Thyroid gland (tissue), 4 donors: ENCODE results near the gene STOM. TPM values are rescaled to one million over a fixed set of nuclear protein-coding genes. Genes with fewer than 3 reads are reported as not detected.

ENCODE experiments used
- DNase-seq, 2 donors: peaks; one replicate each; pipeline ENCODE4 v3.0.0-alpha.2; 2019
- H3K27ac ChIP-seq, 3 donors: fragments of 200-600 bp; sonication (generic); 1 replicate in 2 of 3; 2 replicates in 1 of 3; pipeline ENCODE4 v1.5.1; 2016 to 2019; ENCODE audit warnings: mild to moderate bottlenecking in 1 of 3, moderate library complexity in 1 of 3
- H3K27me3 ChIP-seq: fragments of 200-600 bp; sonication (generic); one replicate; pipeline ENCODE4 v1.5.1; 2019
- H3K36me3 ChIP-seq, 2 donors: fragments of 200-600 bp; sonication (generic); one replicate each; pipeline ENCODE4 v1.5.1; 2016 to 2019
- H3K4me1 ChIP-seq, 2 donors: fragments of 200-600 bp; sonication (generic); one replicate each; pipeline ENCODE4 v1.5.1; 2017 to 2019
- H3K4me3 ChIP-seq, 3 donors: fragments of 200-600 bp; sonication (generic); replicated peaks in 1 of 3; 1 replicate in 2 of 3; 2 replicates in 1 of 3; pipeline ENCODE4 v1.5.1; 2016; ENCODE audit warnings: mild to moderate bottlenecking in 1 of 3
- H3K9me3 ChIP-seq: fragments of 200-600 bp; sonication (generic); one replicate; pipeline ENCODE4 v1.5.1; 2017
- CTCF ChIP-seq, 6 experiments: fragments of 200-600 bp in 3 of 6; fragments of 450-650 bp in 3 of 6; sonication (generic) in 3 of 6; IDR thresholded peaks; one replicate each; pipeline ENCODE4 v1.5.1; 2016 to 2019; ENCODE audit warnings: antibody characterized with exemption in 6 of 6, mild to moderate bottlenecking in 2 of 6, inconsistent platforms in 1 of 6, moderate library complexity in 1 of 6
- POLR2A ChIP-seq, 2 donors: fragments of 450-650 bp; IDR thresholded peaks; one replicate each; pipeline ENCODE4 v1.6.1; 2017; ENCODE audit warnings: antibody characterized with exemption in 2 of 2, mild to moderate bottlenecking in 2 of 2, moderate library complexity in 1 of 2
- WGBS, 2 donors: methylation state at CpG; one replicate each; pipeline ENCODE4 v1.1.5; 2017; 5-methylcytosine and 5-hydroxymethylcytosine counted together
- intact Hi-C: fragments of 100-400 bp; cut with DNase I; formaldehyde crosslinking; loops from one replicate; pipeline ENCODE4 v1.15.1; 2023
- total RNA-seq, 4 donors: library from RNA; depleted of rRNA; stranded (reverse); fragments of >200 nt; gene quantifications; one replicate each; pipeline ENCODE4 v1.2.3, GENCODE V29; 2016

Gene STOM
- total RNA-seq, 4 donors from 2014 or later, result 104 to 275 (median 142) TPM

- Histone ChIP-seq H3K36me3 (peaks cover 41 to 55% of the 10 kb centered on the region in 2 donors), H3K27ac (peak overlapping the region in 2 of 3 donors; percentile 6 to 57), H3K4me1 (peaks cover 0 to 3% of the 10 kb centered on the region in 2 donors), H3K4me3 (no peak overlapping the region), H3K9me3 (no peaks in the 10 kb centered on the region), H3K27me3 (no peaks in the 10 kb centered on the region)
- intact Hi-C loops, result no loop called here
- TF ChIP-seq POLR2A (IDR thresholded peaks at IDR 0.05) (no peak), CTCF (IDR thresholded peaks at IDR 0.05) (peak in 1 of 6 experiments; percentile 10)
- DNase-seq, result no peak
- WGBS, 2 donors, result 74 to 77% methylated on average over 14 of the region's 14 CpGs
Observed at GRCh38 chr9:121331992-121332685, 37.9 kb downstream of the STOM start.

GRCh38 chr9:121331549-121331948, 38.5 kb downstream of the STOM start:
- H3K36me3 ChIP-seq, result peaks cover 47 to 60% of the 10 kb centered on the region in 2 donors
- no peak for TF ChIP-seq CTCF (IDR thresholded peaks at IDR 0.05)
- no peak for TF ChIP-seq POLR2A (IDR thresholded peaks at IDR 0.05)
- H3K27me3 ChIP-seq, result no peaks in the 10 kb centered on the region
- no peak overlapping the region for H3K4me3 ChIP-seq
- intact Hi-C loops, result no loop called here
- no peak for DNase-seq
- WGBS, 2 donors, result 79 to 90% methylated on average over 3 of the region's 3 CpGs
- peak overlapping the region in 2 of 3 donors; percentile 6 to 57 for H3K27ac ChIP-seq
- H3K4me1 ChIP-seq, result peaks cover 0 to 9% of the 10 kb centered on the region in 2 donors
- H3K9me3 ChIP-seq, result no peaks in the 10 kb centered on the region

GRCh38 chr9:121328876-121329681, 41.0 kb downstream of the STOM start:
- Histone ChIP-seq H3K9me3 (no peaks in the 10 kb centered on the region), H3K36me3 (peaks cover 71 to 82% of the 10 kb centered on the region in 2 donors), H3K4me3 (no peak overlapping the region), H3K27ac (peak overlapping the region in 2 of 3 donors; percentile 84 to 91), H3K27me3 (no peaks in the 10 kb centered on the region), H3K4me1 (peaks cover 0 to 28% of the 10 kb centered on the region in 2 donors)
- TF ChIP-seq POLR2A (IDR thresholded peaks at IDR 0.05), result no peak
- no peak for TF ChIP-seq CTCF (IDR thresholded peaks at IDR 0.05)
- 91 to 92% methylated on average over 10 to 16 of the region's 16 CpGs for WGBS, 2 donors
- no peak for DNase-seq
- intact Hi-C loops, result no loop called here

GRCh38 chr9:121328476-121328875, 41.6 kb downstream of the STOM start:
- H3K36me3 ChIP-seq, result peaks cover 77 to 87% of the 10 kb centered on the region in 2 donors
- H3K4me1 ChIP-seq, result peaks cover 0 to 28% of the 10 kb centered on the region in 2 donors
- no peaks in the 10 kb centered on the region for H3K27me3 ChIP-seq
- no peak for TF ChIP-seq POLR2A (IDR thresholded peaks at IDR 0.05)
- no peak for TF ChIP-seq CTCF (IDR thresholded peaks at IDR 0.05)
- DNase-seq, result no peak
- no peak overlapping the region for H3K4me3 ChIP-seq
- WGBS, 2 donors, result 79 to 81% methylated on average over 8 of the region's 8 CpGs
- peak overlapping the region in 2 of 3 donors; percentile 84 to 91 for H3K27ac ChIP-seq
- intact Hi-C loops, result no loop called here
- no peaks in the 10 kb centered on the region for H3K9me3 ChIP-seq
